ENCODE measurements around the gene SUPT20H.

Gene SUPT20H

DNA sequence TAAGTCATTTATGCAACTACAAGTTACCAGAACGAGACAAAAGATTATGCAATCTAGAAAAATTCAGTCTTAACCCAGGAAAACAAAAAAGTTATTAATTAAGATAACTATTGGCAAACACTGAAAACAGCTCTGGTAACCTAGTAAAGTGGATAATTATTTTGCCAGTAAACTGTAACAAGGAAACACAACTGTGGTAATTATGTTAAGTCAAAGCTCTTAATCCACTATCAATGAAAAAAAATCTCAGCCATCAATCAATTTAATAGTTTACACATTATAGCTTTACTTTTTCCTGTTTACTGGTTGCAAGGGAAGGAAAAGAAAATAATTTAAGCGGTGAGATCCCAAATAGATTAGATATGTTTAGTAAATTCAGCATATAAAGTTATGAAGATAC lies 47.7 kb downstream of the SUPT20H start:
- no peak overlapping the region for H3K4me3 ChIP-seq (ENCODE audit: low read length)
- DNase-seq (ENCODE audit: low read depth), result no peak
- TF ChIP-seq, protein P1, sequence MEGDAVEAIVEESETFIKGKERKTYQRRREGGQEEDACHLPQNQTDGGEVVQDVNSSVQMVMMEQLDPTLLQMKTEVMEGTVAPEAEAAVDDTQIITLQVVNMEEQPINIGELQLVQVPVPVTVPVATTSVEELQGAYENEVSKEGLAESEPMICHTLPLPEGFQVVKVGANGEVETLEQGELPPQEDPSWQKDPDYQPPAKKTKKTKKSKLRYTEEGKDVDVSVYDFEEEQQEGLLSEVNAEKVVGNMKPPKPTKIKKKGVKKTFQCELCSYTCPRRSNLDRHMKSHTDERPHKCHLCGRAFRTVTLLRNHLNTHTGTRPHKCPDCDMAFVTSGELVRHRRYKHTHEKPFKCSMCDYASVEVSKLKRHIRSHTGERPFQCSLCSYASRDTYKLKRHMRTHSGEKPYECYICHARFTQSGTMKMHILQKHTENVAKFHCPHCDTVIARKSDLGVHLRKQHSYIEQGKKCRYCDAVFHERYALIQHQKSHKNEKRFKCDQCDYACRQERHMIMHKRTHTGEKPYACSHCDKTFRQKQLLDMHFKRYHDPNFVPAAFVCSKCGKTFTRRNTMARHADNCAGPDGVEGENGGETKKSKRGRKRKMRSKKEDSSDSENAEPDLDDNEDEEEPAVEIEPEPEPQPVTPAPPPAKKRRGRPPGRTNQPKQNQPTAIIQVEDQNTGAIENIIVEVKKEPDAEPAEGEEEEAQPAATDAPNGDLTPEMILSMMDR (IDR thresholded peaks at IDR 0.05; ENCODE audit: insufficient read depth, low read depth, low read length, missing control alignments), result no peak

DNA sequence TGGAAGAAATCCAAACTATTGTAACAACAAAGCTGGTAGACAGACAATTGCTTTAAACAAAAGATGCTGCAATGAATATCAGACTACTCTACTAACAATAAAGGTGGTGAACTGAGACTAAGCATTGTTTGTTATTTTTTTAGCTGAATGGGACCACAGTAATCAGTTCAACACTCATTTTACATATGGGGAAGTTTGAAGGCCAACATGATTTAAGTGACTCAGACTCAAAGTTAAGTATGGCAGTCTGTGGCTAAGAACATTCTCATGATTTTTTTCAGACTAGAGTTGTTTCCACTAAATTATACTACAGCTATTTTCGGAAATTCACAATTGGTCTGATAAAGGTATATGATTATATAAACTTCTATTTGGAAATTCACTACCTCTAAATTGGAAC lies 48.5 kb downstream of the SUPT20H start:
- DNase-seq (ENCODE audit: low read depth), result no peak
- TF ChIP-seq, protein P1 (IDR thresholded peaks at IDR 0.05; ENCODE audit: insufficient read depth, low read depth, low read length, missing control alignments), result no peak
- H3K4me3 ChIP-seq (ENCODE audit: low read length), result no peak overlapping the region

DNA sequence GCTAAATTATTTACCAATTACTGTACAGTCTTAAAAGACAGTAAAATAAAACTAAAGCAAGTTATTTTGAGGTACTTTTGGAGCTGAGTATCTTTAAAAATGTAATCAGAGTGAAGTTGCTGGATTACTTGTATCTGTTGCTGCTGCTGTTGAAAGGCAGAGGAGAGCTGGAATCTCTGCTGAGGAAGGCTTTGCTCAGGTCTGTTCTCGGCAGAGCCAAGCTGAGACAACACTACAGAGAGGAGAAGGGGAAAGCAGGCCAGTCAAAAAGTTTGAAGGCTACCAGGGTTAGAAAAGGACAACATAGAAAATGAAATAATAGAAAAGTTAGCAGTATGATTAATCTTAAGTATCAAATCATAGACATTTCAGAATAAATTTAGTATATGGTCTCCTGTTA lies 49.1 kb downstream of the SUPT20H start:
- TF ChIP-seq, protein P1 (IDR thresholded peaks at IDR 0.05; ENCODE audit: insufficient read depth, low read depth, low read length, missing control alignments), result no peak
- no peak for DNase-seq (ENCODE audit: low read depth)

DNA sequence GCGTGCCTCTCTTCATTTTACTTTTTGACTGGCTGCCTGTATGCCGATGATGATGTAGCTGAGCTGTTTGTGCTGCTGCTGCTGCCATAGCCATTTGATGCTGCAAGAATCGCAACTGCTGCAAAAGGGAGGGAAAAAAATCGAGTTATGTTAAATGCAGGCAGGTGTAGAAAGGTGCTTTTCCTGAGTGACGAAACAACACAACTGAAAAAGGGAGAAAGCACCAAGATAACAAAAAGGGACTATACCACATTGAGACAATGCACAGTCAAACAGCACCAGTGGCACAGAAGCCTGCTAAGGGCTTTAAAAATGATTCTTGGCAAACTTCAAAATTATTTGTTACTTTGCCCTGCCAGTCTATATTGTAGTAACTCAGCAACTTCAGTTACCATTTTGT lies 49.8 kb downstream of the SUPT20H start:
- TF ChIP-seq, protein P1 (IDR thresholded peaks at IDR 0.05; ENCODE audit: insufficient read depth, low read depth, low read length, missing control alignments), result no peak
- no peak for DNase-seq (ENCODE audit: low read depth)
- no peak overlapping the region for H3K4me3 ChIP-seq (ENCODE audit: low read length)

More for the DNA sequence above, 49.1 kb downstream of the SUPT20H start:
- no peak overlapping the region for H3K4me3 ChIP-seq (ENCODE audit: low read length)

DNA sequence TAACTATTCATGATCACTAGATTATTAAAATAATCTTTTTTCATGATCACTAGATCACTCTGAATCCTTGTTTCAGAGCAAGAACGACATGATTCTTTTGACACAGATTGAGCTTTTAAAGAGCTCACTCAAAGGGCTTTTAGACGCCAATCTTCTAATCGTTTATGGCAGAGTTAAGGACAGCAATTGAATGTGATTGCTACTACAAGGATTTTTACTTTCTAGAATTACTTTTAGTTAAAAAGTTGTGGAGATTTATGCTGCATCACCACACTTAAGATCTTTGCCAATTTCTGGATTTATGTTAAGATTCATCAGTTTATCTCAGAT lies 57.6 kb downstream of the SUPT20H start:
- H3K4me3 ChIP-seq (ENCODE audit: low read length), result peak overlapping the region; percentile 84
- DNase-seq (ENCODE audit: low read depth), result no peak
- TF ChIP-seq, protein P1 (IDR thresholded peaks at IDR 0.05; ENCODE audit: insufficient read depth, low read depth, low read length, missing control alignments), result no peak

DNA sequence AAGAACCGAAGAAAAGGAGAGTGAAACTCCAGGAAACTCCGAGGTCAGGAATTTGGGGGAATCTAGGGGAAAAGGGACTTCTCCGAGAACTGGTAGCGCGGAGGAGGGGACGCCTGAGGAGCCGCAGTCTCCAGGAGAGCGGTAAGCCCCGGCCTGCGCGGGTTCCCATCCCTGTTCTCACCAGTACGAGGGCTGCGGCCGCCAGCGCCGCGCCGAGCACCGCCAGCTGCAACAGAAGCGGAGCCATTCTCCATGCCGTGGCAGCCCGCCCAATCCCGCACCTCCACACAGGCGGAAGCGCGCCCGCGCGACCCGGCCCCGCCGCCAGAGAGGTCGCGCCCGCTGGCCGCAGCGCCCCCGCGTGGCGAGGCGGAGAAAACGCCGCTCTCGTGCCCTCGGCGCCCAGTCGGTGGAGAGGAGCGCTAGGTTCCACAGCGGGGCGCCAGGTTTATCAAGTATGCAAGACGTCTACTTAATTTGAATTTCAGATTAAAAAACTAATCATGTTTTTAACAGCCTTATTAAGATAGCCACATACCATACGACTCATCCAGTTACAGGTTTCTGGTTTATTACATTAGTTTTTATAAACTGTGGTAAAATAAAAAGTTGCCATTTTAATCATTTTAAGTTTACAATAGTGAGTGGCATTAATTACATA lies 60.3 kb downstream of the SUPT20H start, which contains the start of gene ALG5:
TSS of gene ALG5 (minus strand) at position 287 of the 661 bp plus-strand sequence. CDS start at position 247, 40 bp downstream.
- H3K4me3 ChIP-seq (ENCODE audit: low read length), result peak within 1 kb of the TSS; percentile 84
- peak; percentile 92 for DNase-seq (ENCODE audit: low read depth)
- TF ChIP-seq, protein P1 (IDR thresholded peaks at IDR 0.05; ENCODE audit: insufficient read depth, low read depth, low read length, missing control alignments), result peak; percentile 63

DNA sequence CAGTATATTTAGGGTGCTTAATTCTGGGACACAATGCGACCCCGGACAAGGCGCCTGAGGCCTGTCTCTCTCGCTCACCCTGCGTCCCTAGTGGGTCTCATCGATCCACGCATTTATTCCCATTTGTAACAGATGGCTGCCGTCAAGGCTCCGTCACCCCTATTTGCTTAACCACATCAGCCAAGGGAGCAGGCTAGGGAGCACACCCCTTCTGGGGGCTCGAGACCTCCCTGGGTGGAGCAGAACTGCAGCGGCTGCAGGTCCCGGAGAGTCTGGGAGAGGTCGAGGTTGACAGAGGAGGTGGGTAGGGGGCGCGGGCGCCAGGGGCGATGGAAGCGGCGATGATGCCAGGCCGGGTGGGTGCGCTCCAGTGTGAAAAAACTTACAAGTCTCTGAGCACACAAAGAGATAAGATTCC lies 60.9 kb downstream of the SUPT20H start:
- TF ChIP-seq, protein P1 (IDR thresholded peaks at IDR 0.05; ENCODE audit: insufficient read depth, low read depth, low read length, missing control alignments), result no peak
- DNase-seq (ENCODE audit: low read depth), result peak; percentile 3
- H3K4me3 ChIP-seq (ENCODE audit: low read length), result peak overlapping the region; percentile 72
